Smooth muscle cell (in vitro differentiated cells): ENCODE results near the gene VSNL1. TPM values are rescaled to one million over a fixed set of nuclear protein-coding genes. Genes with fewer than 3 reads are reported as not detected.

Experiments used
- DNase-seq: peaks from one replicate; lab custom pipeline; 2025; ENCODE audit not compliant: unreplicated experiment; lab: John Stamatoyannopoulos, UW
- H2AFZ ChIP-seq: fragments of 200-600 bp; sonication (generic); 2 replicates; pipeline ENCODE4 v1.6.0; 2016; ENCODE audit warnings: antibody characterized with exemption, low read depth, mild to moderate bottlenecking
- H3F3A ChIP-seq: fragments of 200-600 bp; sonication (generic); 2 replicates; pipeline ENCODE4 v1.6.0; 2017; ENCODE audit warnings: antibody characterized with exemption, low read depth
- H3K27ac ChIP-seq: fragments of 200-600 bp; sonication (generic); 2 replicates; pipeline ENCODE4 v1.5.1; 2016; ENCODE audit warnings: low read depth, mild to moderate bottlenecking
- H3K27me3 ChIP-seq: fragments of 200-600 bp; sonication (generic); 2 replicates; pipeline ENCODE4 v1.6.1; 2016; ENCODE audit warnings: low read depth, mild to moderate bottlenecking
- H3K36me3 ChIP-seq: fragments of 200-600 bp; sonication (generic); 2 replicates; pipeline ENCODE4 v1.5.1; 2016; ENCODE audit warnings: low read depth
- H3K4me1 ChIP-seq: fragments of 200-600 bp; sonication (generic); 2 replicates; pipeline ENCODE4 v1.5.1; 2016; ENCODE audit warnings: low read depth
- H3K4me2 ChIP-seq: fragments of 200-600 bp; sonication (generic); 2 replicates; pipeline ENCODE4 v1.6.0; 2016; ENCODE audit warnings: mild to moderate bottlenecking
- H3K4me3 ChIP-seq: fragments of 200-600 bp; sonication (generic); 2 replicates; pipeline ENCODE4 v1.5.1; 2016; ENCODE audit warnings: mild to moderate bottlenecking
- H3K79me2 ChIP-seq: fragments of 200-600 bp; sonication (generic); 2 replicates; pipeline ENCODE4 v1.6.0; 2016; ENCODE audit warnings: low read depth, mild to moderate bottlenecking
- H3K9ac ChIP-seq: fragments of 200-600 bp; sonication (generic); 2 replicates; pipeline ENCODE4 v1.6.0; 2016; ENCODE audit warnings: low read depth
- H3K9me3 ChIP-seq: fragments of 200-600 bp; sonication (generic); replicated peaks from 2 replicates; pipeline ENCODE4 v1.5.1; 2016; ENCODE audit warnings: low read depth
- H4K20me1 ChIP-seq: fragments of 200-600 bp; sonication (generic); 2 replicates; pipeline ENCODE4 v1.6.0; 2016; ENCODE audit warnings: low read depth
- WGBS: methylation state at CpG from one replicate; pipeline ENCODE4 v1.1.7; 2016; ENCODE audit warnings: low lambda C conversion rate; 5-methylcytosine and 5-hydroxymethylcytosine counted together
- polyA plus RNA-seq: library from polyadenylated mRNA; unstranded; fragments of >200 nt; fragmentation: Nextera tagmentation; extraction: Ambion mirVana; gene quantifications from 2 replicates; pipeline ENCODE4 v1.2.1, GENCODE V29; 2016
- total RNA-seq: library from RNA; depleted of rRNA; stranded (reverse); fragments of >200 nt; gene quantifications from 2 replicates; pipeline ENCODE4 v1.2.3, GENCODE V29; 2014
- TF ChIP-seq, protein P1 (sequence below): fragments of 200-600 bp; sonication (generic); IDR thresholded peaks from 2 replicates; pipeline ENCODE4 v1.5.1; 2017; ENCODE audit warnings: borderline replicate concordance, mild to moderate bottlenecking, antibody characterized with exemption; ENCODE audit not compliant: insufficient read depth, poor library complexity, severe bottlenecking

The VSNL1 gene
- total and polyA plus RNA-seq, 2 experiments from 2014 or later = 2.8 to 4.5 TPM

DNA sequence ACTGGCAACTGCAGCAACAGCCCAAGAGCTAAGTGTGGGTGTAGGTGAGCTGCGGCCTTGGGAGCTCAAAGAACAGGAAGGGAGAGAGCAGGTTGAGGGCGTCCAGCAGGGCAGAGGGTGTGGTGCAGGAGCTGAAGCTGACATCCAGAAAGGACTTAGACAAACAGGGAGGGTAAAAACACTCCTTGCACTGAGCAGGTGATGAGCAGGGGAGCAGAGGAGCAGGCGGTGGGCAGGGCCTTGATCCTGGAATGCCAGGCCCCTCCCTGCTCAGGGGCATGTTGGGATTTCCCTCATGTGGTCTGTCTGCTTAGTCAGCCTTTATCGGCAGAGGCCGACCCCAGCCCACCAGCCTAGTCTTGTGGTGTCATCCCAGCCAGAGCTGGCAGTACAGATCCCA is 63.6 kb downstream of the VSNL1 start:
- Histone ChIP-seq H3K4me2 (no peak overlapping the region), H3F3A (no peaks in the 10 kb centered on the region), H3K27ac (no peak overlapping the region), H3K79me2 (no peaks in the 10 kb centered on the region), H3K27me3 (no peaks in the 10 kb centered on the region), H3K4me1 (no peaks in the 10 kb centered on the region), H3K36me3 (no peaks in the 10 kb centered on the region), H3K9ac (no peak overlapping the region), H4K20me1 (no peaks in the 10 kb centered on the region), H2AFZ (no peak overlapping the region), H3K9me3 (no peaks in the 10 kb centered on the region), H3K4me3 (no peak overlapping the region)
- TF ChIP-seq, protein P1, sequence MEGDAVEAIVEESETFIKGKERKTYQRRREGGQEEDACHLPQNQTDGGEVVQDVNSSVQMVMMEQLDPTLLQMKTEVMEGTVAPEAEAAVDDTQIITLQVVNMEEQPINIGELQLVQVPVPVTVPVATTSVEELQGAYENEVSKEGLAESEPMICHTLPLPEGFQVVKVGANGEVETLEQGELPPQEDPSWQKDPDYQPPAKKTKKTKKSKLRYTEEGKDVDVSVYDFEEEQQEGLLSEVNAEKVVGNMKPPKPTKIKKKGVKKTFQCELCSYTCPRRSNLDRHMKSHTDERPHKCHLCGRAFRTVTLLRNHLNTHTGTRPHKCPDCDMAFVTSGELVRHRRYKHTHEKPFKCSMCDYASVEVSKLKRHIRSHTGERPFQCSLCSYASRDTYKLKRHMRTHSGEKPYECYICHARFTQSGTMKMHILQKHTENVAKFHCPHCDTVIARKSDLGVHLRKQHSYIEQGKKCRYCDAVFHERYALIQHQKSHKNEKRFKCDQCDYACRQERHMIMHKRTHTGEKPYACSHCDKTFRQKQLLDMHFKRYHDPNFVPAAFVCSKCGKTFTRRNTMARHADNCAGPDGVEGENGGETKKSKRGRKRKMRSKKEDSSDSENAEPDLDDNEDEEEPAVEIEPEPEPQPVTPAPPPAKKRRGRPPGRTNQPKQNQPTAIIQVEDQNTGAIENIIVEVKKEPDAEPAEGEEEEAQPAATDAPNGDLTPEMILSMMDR = no peak
- 76% methylated on average over 5 of the region's 5 CpGs for WGBS
- DNase-seq = no peak

DNA sequence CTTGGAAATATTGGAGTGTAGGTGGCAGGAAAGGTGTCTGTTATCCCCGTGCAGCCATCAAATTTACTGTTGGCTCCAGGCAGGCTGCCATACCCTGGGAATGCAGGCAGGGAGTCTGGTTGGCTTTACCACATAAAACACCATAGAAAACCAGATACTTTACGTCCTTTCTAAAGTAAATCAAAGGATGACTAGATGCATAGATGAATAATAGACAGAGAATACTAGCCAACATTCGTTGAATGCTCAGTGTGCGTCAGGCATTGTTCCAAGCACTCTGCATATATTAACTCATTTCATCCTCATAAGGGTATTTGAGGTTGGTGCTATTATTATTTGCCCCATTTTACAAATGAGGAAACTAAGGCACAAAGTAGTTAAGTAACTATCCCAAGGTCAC is 65.2 kb downstream of the VSNL1 start:
- WGBS = 84% methylated on average over 4 of the region's 4 CpGs
- no peak for DNase-seq

DNA sequence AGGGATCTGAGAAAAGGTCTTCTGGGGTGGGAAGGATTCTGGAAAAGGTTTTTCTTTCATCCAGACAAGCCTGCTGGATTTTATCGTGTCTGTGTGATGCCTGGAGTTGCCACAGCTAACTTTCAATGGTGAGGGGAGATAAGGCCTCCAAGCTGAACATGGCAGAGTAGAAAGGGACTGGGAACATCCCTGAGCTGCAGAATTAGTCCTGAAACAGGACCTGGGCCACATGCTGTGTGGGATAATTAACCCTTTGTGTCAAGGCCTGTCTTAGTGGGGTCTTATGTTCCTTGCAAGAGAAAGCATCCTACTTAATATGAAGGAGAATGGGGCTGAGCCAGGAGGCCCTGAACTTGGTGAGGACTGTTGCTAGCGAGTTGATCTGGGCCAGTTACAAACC is 66.4 kb downstream of the VSNL1 start:
- WGBS = 73% methylated on average over 2 of the region's 2 CpGs
- no peaks in the 10 kb centered on the region for H3K9me3 ChIP-seq
- no peak overlapping the region for H3K4me2 ChIP-seq
- H3F3A ChIP-seq = no peaks in the 10 kb centered on the region
- TF ChIP-seq, protein P1 = no peak
- no peak overlapping the region for H3K9ac ChIP-seq
- H3K4me3 ChIP-seq = no peak overlapping the region
- no peak for DNase-seq
- H2AFZ ChIP-seq = no peak overlapping the region
- H3K36me3 ChIP-seq = no peaks in the 10 kb centered on the region
- no peaks in the 10 kb centered on the region for H3K4me1 ChIP-seq
- no peak overlapping the region for H3K27ac ChIP-seq
- no peaks in the 10 kb centered on the region for H3K27me3 ChIP-seq
- no peaks in the 10 kb centered on the region for H3K79me2 ChIP-seq
- H4K20me1 ChIP-seq = no peaks in the 10 kb centered on the region

More for the DNA sequence above, 65.2 kb downstream of the VSNL1 start:
- Histone ChIP-seq H3K4me2 (no peak overlapping the region), H3F3A (no peaks in the 10 kb centered on the region), H4K20me1 (no peaks in the 10 kb centered on the region), H3K27me3 (no peaks in the 10 kb centered on the region), H3K79me2 (no peaks in the 10 kb centered on the region), H3K9ac (no peak overlapping the region), H3K27ac (no peak overlapping the region), H2AFZ (no peak overlapping the region), H3K4me1 (no peaks in the 10 kb centered on the region), H3K4me3 (no peak overlapping the region), H3K9me3 (no peaks in the 10 kb centered on the region), H3K36me3 (no peaks in the 10 kb centered on the region)
- TF ChIP-seq, protein P1 = no peak

DNA sequence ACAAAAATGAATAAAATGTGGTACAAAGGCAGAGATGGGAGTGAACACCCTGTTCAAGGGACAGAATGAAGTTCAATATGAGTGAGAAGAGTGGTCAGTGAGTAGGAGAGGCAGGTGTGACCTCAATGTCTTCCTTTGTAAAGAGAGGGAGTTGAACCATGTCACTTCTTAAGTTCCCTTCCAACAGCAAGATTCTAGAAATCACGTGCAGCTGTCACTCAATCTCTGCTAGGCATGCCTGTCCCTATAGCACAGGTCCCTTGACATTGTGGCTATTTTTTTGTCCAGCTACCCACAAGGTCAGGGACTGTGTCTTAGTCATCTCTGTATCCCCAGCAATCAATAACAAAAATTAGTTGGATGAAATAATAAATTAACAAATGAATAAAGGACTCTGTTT is 66.9 kb downstream of the VSNL1 start:
- H3K27me3 ChIP-seq = no peaks in the 10 kb centered on the region

More for the DNA sequence above, 66.9 kb downstream of the VSNL1 start:
- no peak for DNase-seq
- no peaks in the 10 kb centered on the region for H3K36me3 ChIP-seq
- TF ChIP-seq, protein P1 = no peak
- no peak overlapping the region for H2AFZ ChIP-seq
- no peaks in the 10 kb centered on the region for H3K79me2 ChIP-seq
- H3K4me3 ChIP-seq = no peak overlapping the region
- H3K4me2 ChIP-seq = no peak overlapping the region
- H3F3A ChIP-seq = no peaks in the 10 kb centered on the region
- WGBS = 90% methylated on average over 1 of the region's 1 CpG
- H3K9ac ChIP-seq = no peak overlapping the region
- no peaks in the 10 kb centered on the region for H3K9me3 ChIP-seq
- H4K20me1 ChIP-seq = no peaks in the 10 kb centered on the region
- H3K4me1 ChIP-seq = no peaks in the 10 kb centered on the region
- H3K27ac ChIP-seq = no peak overlapping the region
